HFFc6 (cell line): ENCODE measurements around the gene OSBPL5. TPM values are rescaled to one million over a fixed set of nuclear protein-coding genes. Genes with fewer than 3 reads are reported as not detected.

Experiments used
- DNase-seq: peaks from one replicate; pipeline ENCODE4 v3.0.0-alpha.2; 2018
- H3K27ac Mint-ChIP-seq: 2 replicates; pipeline ENCODE4 v1.8.0; 2020; ENCODE audit warnings: mild to moderate bottlenecking, mixed read lengths
- H3K27me3 Mint-ChIP-seq: 2 replicates; pipeline ENCODE4 v1.8.0; 2021; ENCODE audit warnings: mild to moderate bottlenecking, moderate library complexity, mixed read lengths; ENCODE audit not compliant: insufficient read depth
- H3K36me3 Mint-ChIP-seq: 2 replicates; pipeline ENCODE4 v1.8.0; 2021; ENCODE audit warnings: low read depth, mixed read lengths
- H3K4me1 Mint-ChIP-seq: 2 replicates; pipeline ENCODE4 v1.8.0; 2020; ENCODE audit warnings: low read depth, mixed read lengths
- H3K4me3 Mint-ChIP-seq: 2 replicates; pipeline ENCODE4 v1.8.0; 2020; ENCODE audit warnings: mild to moderate bottlenecking, moderate library complexity, mixed read lengths
- H3K9me3 Mint-ChIP-seq: 2 replicates; pipeline ENCODE4 v1.8.0; 2020; ENCODE audit warnings: mild to moderate bottlenecking, mixed read lengths
- CTCF ChIP-seq: fragments of 200-600 bp; sonication (generic); IDR thresholded peaks from 2 replicates; pipeline ENCODE4 v1.5.0; 2021; ENCODE audit warnings: antibody characterized with exemption, mild to moderate bottlenecking
- total RNA-seq, 6 experiments: library from RNA; stranded (reverse); fragmentation: NEBNext Ultra II Directional; extraction: Animal tissue kit (Norgen Biotek cat#: 25700); gene quantifications; 2 replicates in 1 of 6; 3 replicates in 5 of 6; pipeline ENCODE4 v1.2.3, GENCODE V29; 2021

Gene OSBPL5
- total RNA-seq, 6 experiments from 2014 or later: 32.6 to 42.6 (median 36.7) TPM

GRCh38 chr11:3051196-3052108 is 113.7 kb downstream of the OSBPL5 start:
- H3K27ac Mint-ChIP-seq: peak overlapping the region; percentile 91
- peaks cover 2% of the 10 kb centered on the region for H3K27me3 Mint-ChIP-seq
- peaks cover 8% of the 10 kb centered on the region; the same call in 1 of the 2 replicates for H3K36me3 Mint-ChIP-seq
- H3K4me3 Mint-ChIP-seq: no peak overlapping the region
- DNase-seq: no peak
- H3K4me1 Mint-ChIP-seq: peaks cover 59% of the 10 kb centered on the region
- peak; percentile 53; the same call in 1 of the 2 replicates for TF ChIP-seq CTCF
- no peaks in the 10 kb centered on the region for H3K9me3 Mint-ChIP-seq

GRCh38 chr11:3050386-3051195 is 114.5 kb downstream of the OSBPL5 start:
- peak overlapping the region; percentile 91 for H3K27ac Mint-ChIP-seq
- peaks cover 2% of the 10 kb centered on the region for H3K27me3 Mint-ChIP-seq
- H3K4me3 Mint-ChIP-seq: peak overlapping the region; percentile 78
- TF ChIP-seq CTCF: no peak
- peaks cover 50% of the 10 kb centered on the region for H3K4me1 Mint-ChIP-seq
- H3K9me3 Mint-ChIP-seq: no peaks in the 10 kb centered on the region
- DNase-seq: no peak
- peaks cover 8% of the 10 kb centered on the region; the same call in 1 of the 2 replicates for H3K36me3 Mint-ChIP-seq

GRCh38 chr11:3049430-3050243 is 115.5 kb downstream of the OSBPL5 start:
- Mint-ChIP-seq H3K4me1 (peaks cover 41% of the 10 kb centered on the region), H3K9me3 (no peaks in the 10 kb centered on the region), H3K27me3 (no peaks in the 10 kb centered on the region; the same call in 1 of the 2 replicates), H3K27ac (peak overlapping the region; percentile 91), H3K4me3 (peak overlapping the region; percentile 78), H3K36me3 (peaks cover 8% of the 10 kb centered on the region; the same call in 1 of the 2 replicates)
- peak; percentile 96 for DNase-seq
- TF ChIP-seq CTCF: peak; percentile 54; the same call in 1 of the 2 replicates

- no peak for TF ChIP-seq CTCF
- H3K4me1 Mint-ChIP-seq: peaks cover 42% of the 10 kb centered on the region
- no peak for DNase-seq
- H3K27me3 Mint-ChIP-seq: peaks cover 1% of the 10 kb centered on the region
- peak overlapping the region; percentile 40; the same call in 1 of the 2 replicates for H3K27ac Mint-ChIP-seq
- no peaks in the 10 kb centered on the region for H3K9me3 Mint-ChIP-seq
- H3K4me3 Mint-ChIP-seq: no peak overlapping the region
- H3K36me3 Mint-ChIP-seq: peaks cover under 1% of the 10 kb centered on the region; the same call in 1 of the 2 replicates
Observed at GRCh38 chr11:3047637-3048036, 117.5 kb downstream of the OSBPL5 start.

GRCh38 chr11:3046641-3047040 is 118.5 kb downstream of the OSBPL5 start:
- no peak for TF ChIP-seq CTCF
- Mint-ChIP-seq H3K9me3 (no peaks in the 10 kb centered on the region), H3K36me3 (no peaks in the 10 kb centered on the region), H3K27me3 (peaks cover 1% of the 10 kb centered on the region), H3K4me3 (no peak overlapping the region), H3K4me1 (peaks cover 39% of the 10 kb centered on the region), H3K27ac (no peak overlapping the region)
- DNase-seq: no peak
